HEK293 (cell line): Measurements from ENCODE around the gene CCDC158.

Experiments
- ZNF10 ChIP-seq: fragments of 450-650 bp; formaldehyde crosslinking; IDR thresholded peaks from 2 replicates; pipeline ENCODE4 v1.5.1; 2017; ENCODE audit warnings: missing biosample characterization, missing genetic modification characterization
- ZNF121 ChIP-seq: fragments of 450-650 bp; formaldehyde crosslinking; IDR thresholded peaks from 2 replicates; pipeline ENCODE4 v1.5.1; 2016; ENCODE audit warnings: missing biosample characterization, missing genetic modification characterization
- ZNF174 ChIP-seq: fragments of 450-650 bp; formaldehyde crosslinking; IDR thresholded peaks from 2 replicates; pipeline ENCODE4 v1.5.0; 2017; ENCODE audit warnings: missing biosample characterization, mild to moderate bottlenecking, missing genetic modification characterization
- ZNF239 ChIP-seq: fragments of 450-650 bp; formaldehyde crosslinking; IDR thresholded peaks from 2 replicates; pipeline ENCODE4 v1.5.1; 2016; ENCODE audit warnings: missing biosample characterization, missing genetic modification characterization
- ZNF449 ChIP-seq: fragments of 450-650 bp; formaldehyde crosslinking; IDR thresholded peaks from 2 replicates; pipeline ENCODE4 v1.5.1; 2017; ENCODE audit warnings: missing biosample characterization, mild to moderate bottlenecking, missing genetic modification characterization, moderate library complexity
- TF ChIP-seq, protein P1 (sequence below): fragments of 450-650 bp; formaldehyde crosslinking; IDR thresholded peaks from 2 replicates; pipeline ENCODE4 v1.5.1; 2016; ENCODE audit warnings: missing biosample characterization, missing genetic modification characterization

DNA sequence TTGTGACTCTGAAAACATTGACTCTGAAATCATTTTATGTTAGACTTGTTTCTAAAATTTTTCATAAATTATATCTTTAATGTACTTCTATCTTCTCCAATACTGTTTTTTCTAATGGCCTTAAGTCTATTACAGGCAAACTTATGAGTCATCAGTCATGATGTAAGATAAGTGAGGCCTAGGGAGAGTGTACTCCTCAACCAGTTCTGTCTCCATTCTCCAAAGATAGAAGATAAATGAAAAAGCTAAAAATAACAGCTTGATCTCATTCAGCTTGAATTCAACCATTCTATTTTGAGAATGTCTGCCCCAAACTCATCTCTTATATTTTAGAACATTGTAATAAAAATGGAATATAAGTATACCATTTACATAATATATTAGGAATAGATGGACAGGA lies 79.9 kb downstream of the CCDC158 start:
- TF ChIP-seq ZNF10 (tag by site-specific recombination) (no peak), ZNF449 (tag by site-specific recombination) (no peak), ZNF239 (tag by site-specific recombination) (no peak), ZNF174 (tag by site-specific recombination) (no peak), ZNF121 (tag by site-specific recombination) (no peak)
- TF ChIP-seq, protein P1, sequence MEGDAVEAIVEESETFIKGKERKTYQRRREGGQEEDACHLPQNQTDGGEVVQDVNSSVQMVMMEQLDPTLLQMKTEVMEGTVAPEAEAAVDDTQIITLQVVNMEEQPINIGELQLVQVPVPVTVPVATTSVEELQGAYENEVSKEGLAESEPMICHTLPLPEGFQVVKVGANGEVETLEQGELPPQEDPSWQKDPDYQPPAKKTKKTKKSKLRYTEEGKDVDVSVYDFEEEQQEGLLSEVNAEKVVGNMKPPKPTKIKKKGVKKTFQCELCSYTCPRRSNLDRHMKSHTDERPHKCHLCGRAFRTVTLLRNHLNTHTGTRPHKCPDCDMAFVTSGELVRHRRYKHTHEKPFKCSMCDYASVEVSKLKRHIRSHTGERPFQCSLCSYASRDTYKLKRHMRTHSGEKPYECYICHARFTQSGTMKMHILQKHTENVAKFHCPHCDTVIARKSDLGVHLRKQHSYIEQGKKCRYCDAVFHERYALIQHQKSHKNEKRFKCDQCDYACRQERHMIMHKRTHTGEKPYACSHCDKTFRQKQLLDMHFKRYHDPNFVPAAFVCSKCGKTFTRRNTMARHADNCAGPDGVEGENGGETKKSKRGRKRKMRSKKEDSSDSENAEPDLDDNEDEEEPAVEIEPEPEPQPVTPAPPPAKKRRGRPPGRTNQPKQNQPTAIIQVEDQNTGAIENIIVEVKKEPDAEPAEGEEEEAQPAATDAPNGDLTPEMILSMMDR (tag by site-specific recombination): no peak
